T-cell (primary cell): Measurements from ENCODE around the gene ANKRD12. TPM values are rescaled to one million over a fixed set of nuclear protein-coding genes. Genes with fewer than 3 reads are reported as not detected.

ENCODE experiments used
- ATAC-seq, 4 experiments: fragments of 200-7000 bp in 3 of 4; fragments of 150-1000 bp in 1 of 4; cut with Tn5 transposase; replicated peaks in 1 of 4; 1 replicate in 3 of 4; 2 replicates in 1 of 4; pipeline ENCODE4 v1.10.0; 2021; ENCODE audit warnings: moderate library complexity in 3 of 4, mild to moderate bottlenecking in 2 of 4, moderate number of reproducible peaks in 1 of 4
- CTCF ChIA-PET, 2 donors: fragments of 300-600 bp; sonication (Branson Sonifier 250); formaldehyde crosslinking; loops; one replicate each; lab custom pipeline; 2022; ENCODE audit warnings: antibody characterized with exemption in 2 of 2; lab: Charles Lee
- POLR2A ChIA-PET, 2 donors: fragments of 300-600 bp; sonication (Branson Sonifier 250); formaldehyde crosslinking; loops; one replicate each; lab custom pipeline; 2022; ENCODE audit warnings: antibody characterized with exemption in 2 of 2; lab: Charles Lee
- DNase-seq, 35 experiments: peaks; one replicate each; pipeline versions ENCODE4 v3.0.0 to v3.0.0-alpha.2; 2013 to 2023
- H3K27ac ChIP-seq: one replicate; pipeline ENCODE4 v1.5.1; 2013; ENCODE audit warnings: low read length
- H3K27me3 ChIP-seq, 2 experiments: replicated peaks in 1 of 2; 1 replicate in 1 of 2; 2 replicates in 1 of 2; pipeline versions ENCODE4 v1.6.1 to v1.7.0; 2013; ENCODE audit warnings: low read length in 1 of 2, mixed read lengths in 1 of 2; ENCODE audit not compliant: control insufficient read depth in 2 of 2, insufficient read depth in 2 of 2; ENCODE audit errors: extremely low read depth in 1 of 2
- H3K36me3 ChIP-seq, 2 donors: 1 replicate in 1 of 2; 2 replicates in 1 of 2; pipeline versions ENCODE4 v1.6.1 to v1.7.0; 2013; ENCODE audit warnings: low read length in 1 of 2; ENCODE audit not compliant: control insufficient read depth in 2 of 2, insufficient read depth in 1 of 2; ENCODE audit errors: extremely low read depth in 1 of 2
- H3K4me1 ChIP-seq, 2 experiments: 1 replicate in 1 of 2; 2 replicates in 1 of 2; pipeline versions ENCODE4 v1.6.1 to v1.7.0; 2013; ENCODE audit warnings: low read length in 2 of 2, mixed read lengths in 1 of 2; ENCODE audit not compliant: insufficient read depth in 2 of 2, control insufficient read depth in 1 of 2; ENCODE audit errors: extremely low read depth in 1 of 2
- H3K4me3 ChIP-seq, 2 donors: 1 replicate in 1 of 2; 2 replicates in 1 of 2; pipeline versions ENCODE4 v1.5.1 to v1.7.0; 2013; ENCODE audit warnings: mild to moderate bottlenecking in 2 of 2, low read length in 1 of 2, moderate library complexity in 1 of 2; ENCODE audit not compliant: control insufficient read depth in 1 of 2; ENCODE audit errors: extremely low read depth in 1 of 2
- H3K9me3 ChIP-seq: 2 replicates; pipeline ENCODE4 v1.7.0; 2013
- H3K27ac Mint-ChIP-seq, 2 donors: one replicate each; pipeline ENCODE4 v1.8.0; 2020 to 2021; ENCODE audit warnings: mild to moderate bottlenecking in 2 of 2, mixed read lengths in 2 of 2
- H3K27me3 Mint-ChIP-seq, 2 donors: one replicate each; pipeline ENCODE4 v1.8.0; 2021 to 2022; ENCODE audit warnings: mixed read lengths in 2 of 2
- H3K36me3 Mint-ChIP-seq: one replicate; pipeline ENCODE4 v1.8.0; 2021; ENCODE audit warnings: mixed read lengths
- H3K4me1 Mint-ChIP-seq, 3 donors: one replicate each; pipeline ENCODE4 v1.8.0; 2020 to 2022; ENCODE audit warnings: mixed read lengths in 3 of 3, mild to moderate bottlenecking in 1 of 3
- H3K4me3 Mint-ChIP-seq, 3 donors: one replicate each; pipeline ENCODE4 v1.8.0; 2020 to 2022; ENCODE audit warnings: mild to moderate bottlenecking in 3 of 3, mixed read lengths in 3 of 3, moderate library complexity in 3 of 3
- H3K9me3 Mint-ChIP-seq, 3 donors: one replicate each; pipeline ENCODE4 v1.8.0; 2020 to 2022; ENCODE audit warnings: mixed read lengths in 3 of 3
- WGBS: methylation state at CpG from one replicate; pipeline ENCODE4 v1.1.5; 2013; ENCODE audit warnings: missing lambda C conversion rate; ENCODE audit not compliant: insufficient coverage; 5-methylcytosine and 5-hydroxymethylcytosine counted together
- total RNA-seq, 35 experiments: library from RNA in 6 of 35; stranded (reverse) in 6 of 35; fragments of 120-200 nt in 1 of 35; gene quantifications; one replicate each; pipeline versions ENCODE4 v1.2.1 to v1.2.4 and lab custom pipeline; 2013 to 2026

Gene ANKRD12
- total RNA-seq, 5 donors from 2014 or later (not counting 1 experiment from before 2014, with no cell fraction given) = 183 to 211 (median 199) TPM

GRCh38 chr18:9096007-9096371 lies 40.6 kb upstream of the ANKRD12 start:
- Histone ChIP-seq H3K36me3 (no peaks in the 10 kb centered on the region), H3K27me3 (no peaks in the 10 kb centered on the region), H3K4me1 (peaks cover 16 to 30% of the 10 kb centered on the region in 2 experiments), H3K27ac (peak overlapping the region; percentile 83), H3K4me3 (no peak overlapping the region), H3K9me3 (no peaks in the 10 kb centered on the region)
- peaks cover 53 to 66% (median 65%) of the 10 kb centered on the region in 3 donors for H3K4me1 Mint-ChIP-seq
- H3K9me3 Mint-ChIP-seq = no peaks in the 10 kb centered on the region
- no peaks in the 10 kb centered on the region for H3K36me3 Mint-ChIP-seq
- ATAC-seq (no peak), DNase-seq (no peak)
- peak overlapping the region; percentile 95 to 97 for H3K27ac Mint-ChIP-seq
- ChIA-PET POLR2A (interaction anchor here (0.6 to 0.7 kb wide), 3 partner anchors 10 to 36 kb away, joined by 3 read pairs; no protein-coding TSS in a partner anchor), CTCF (interaction anchor here (0.7 to 1.2 kb wide), 4 partner anchors 42 to 93 kb away, joined by 3 to 5 read pairs (median 4); no protein-coding TSS in a partner anchor)
- no peaks in the 10 kb centered on the region for H3K27me3 Mint-ChIP-seq
- peak overlapping the region; percentile 47 to 52 (median 49) for H3K4me3 Mint-ChIP-seq
- no CpG with 5 or more reads among the region's 3 CpGs for WGBS

- ATAC-seq = no peak
- no peaks in the 10 kb centered on the region for H3K36me3 Mint-ChIP-seq
- peaks cover 54 to 65% (median 63%) of the 10 kb centered on the region in 3 donors for H3K4me1 Mint-ChIP-seq
- ChIA-PET CTCF (interaction anchor here in 1 of 2 donors (0.9 to 1.2 kb wide), 2 partner anchors 13 to 93 kb away, joined by 3 read pairs; no protein-coding TSS in a partner anchor), POLR2A (interaction anchor here (0.5 to 0.7 kb wide), 5 partner anchors 11 to 54 kb away, joined by 3 read pairs; no protein-coding TSS in a partner anchor)
- no peaks in the 10 kb centered on the region for H3K9me3 ChIP-seq
- peak overlapping the region in 1 of 2 donors; percentile 37 for H3K27ac Mint-ChIP-seq
- H3K4me1 ChIP-seq = peaks cover 17 to 32% of the 10 kb centered on the region in 2 experiments
- no peak overlapping the region for H3K4me3 Mint-ChIP-seq
- WGBS = 100% methylated on average over 1 of the region's 2 CpGs
- no peaks in the 10 kb centered on the region for H3K27me3 Mint-ChIP-seq
- no peaks in the 10 kb centered on the region for H3K27me3 ChIP-seq
- H3K4me3 ChIP-seq = no peak overlapping the region
- no peak for DNase-seq
- H3K27ac ChIP-seq = no peak overlapping the region
- H3K36me3 ChIP-seq = no peaks in the 10 kb centered on the region
- no peaks in the 10 kb centered on the region for H3K9me3 Mint-ChIP-seq
These were observed 39.9 kb upstream of the ANKRD12 start for GRCh38 chr18:9096685-9097084.

- Histone ChIP-seq H3K4me3 (no peak overlapping the region), H3K4me1 (peaks cover 20 to 29% of the 10 kb centered on the region in 2 experiments), H3K27me3 (no peaks in the 10 kb centered on the region), H3K9me3 (no peaks in the 10 kb centered on the region), H3K36me3 (no peaks in the 10 kb centered on the region), H3K27ac (no peak overlapping the region)
- POLR2A ChIA-PET = interaction anchor here (0.5 to 0.7 kb wide), 3 partner anchors 12 to 145 kb away, joined by 3 to 4 read pairs (median 3); no protein-coding TSS in a partner anchor
- H3K4me1 Mint-ChIP-seq = peaks cover 50 to 63% (median 62%) of the 10 kb centered on the region in 3 donors
- no peaks in the 10 kb centered on the region for H3K36me3 Mint-ChIP-seq
- H3K27ac Mint-ChIP-seq = peak overlapping the region in 1 of 2 donors; percentile 74
- H3K9me3 Mint-ChIP-seq = no peaks in the 10 kb centered on the region
- H3K4me3 Mint-ChIP-seq = no peak overlapping the region
- WGBS = no CpG with 5 or more reads among the region's 2 CpGs
- H3K27me3 Mint-ChIP-seq = no peaks in the 10 kb centered on the region
- DNase-seq (no peak), ATAC-seq (no peak)
- CTCF ChIA-PET = interaction anchor here in 1 of 2 donors (0.9 kb wide), 1 partner anchor 14 kb away, joined by 3 read pairs; no protein-coding TSS in a partner anchor
These were observed 39.2 kb upstream of the ANKRD12 start for GRCh38 chr18:9097349-9097748.

GRCh38 chr18:9100796-9101195 lies 35.8 kb upstream of the ANKRD12 start:
- H3K36me3 Mint-ChIP-seq = peaks cover 10% of the 10 kb centered on the region
- H3K4me3 Mint-ChIP-seq = peak overlapping the region; percentile 21 to 29 (median 29)
- peaks cover 44 to 55% (median 53%) of the 10 kb centered on the region in 3 donors for H3K4me1 Mint-ChIP-seq
- ATAC-seq (no peak), DNase-seq (no peak)
- Histone ChIP-seq H3K9me3 (no peaks in the 10 kb centered on the region), H3K27me3 (no peaks in the 10 kb centered on the region), H3K27ac (no peak overlapping the region), H3K36me3 (no peaks in the 10 kb centered on the region), H3K4me3 (no peak overlapping the region), H3K4me1 (peaks cover 13 to 24% of the 10 kb centered on the region in 2 experiments)
- WGBS = no CpG with 5 or more reads among the region's 3 CpGs
- H3K27ac Mint-ChIP-seq = peak overlapping the region in 1 of 2 donors; percentile 14
- ChIA-PET POLR2A (interaction anchor here in 1 of 2 donors (0.5 to 1.4 kb wide), 3 partner anchors 9 to 18 kb away, joined by 3 to 6 read pairs (median 3); no protein-coding TSS in a partner anchor), CTCF (interaction anchor here (0.6 to 1.7 kb wide), 4 partner anchors 18 to 47 kb away, joined by 3 to 6 read pairs (median 6); no protein-coding TSS in a partner anchor)
- no peaks in the 10 kb centered on the region for H3K9me3 Mint-ChIP-seq
- no peaks in the 10 kb centered on the region for H3K27me3 Mint-ChIP-seq

- H3K27me3 ChIP-seq = no peaks in the 10 kb centered on the region
- peaks cover 50 to 63% (median 58%) of the 10 kb centered on the region in 3 donors for H3K4me1 Mint-ChIP-seq
- no peaks in the 10 kb centered on the region for H3K36me3 ChIP-seq
- CTCF ChIA-PET = interaction anchor here in 1 of 2 donors (0.7 to 1.7 kb wide), 6 partner anchors 12 to 46 kb away, joined by 3 to 6 read pairs (median 4); partner anchors contain the start of gene ANKRD12
- peak overlapping the region; percentile 86 to 88 for H3K27ac Mint-ChIP-seq
- H3K4me3 ChIP-seq = peak overlapping the region; percentile 70 to 74
- DNase-seq (peak in 20 of 35 experiments; percentile 17 to 80 (median 35)), ATAC-seq (peak; percentile 14 to 51 (median 22))
- POLR2A ChIA-PET = interaction anchor here (0.6 to 1.7 kb wide), 11 partner anchors 11 to 106 kb away, joined by 3 to 12 read pairs (median 5); partner anchors contain the start of gene ANKRD12 (in 2 of the 2)
- H3K36me3 Mint-ChIP-seq = peaks cover 13% of the 10 kb centered on the region
- peak overlapping the region; percentile 75 for H3K27ac ChIP-seq
- H3K9me3 ChIP-seq = no peaks in the 10 kb centered on the region
- no peaks in the 10 kb centered on the region for H3K9me3 Mint-ChIP-seq
- H3K27me3 Mint-ChIP-seq = no peaks in the 10 kb centered on the region
- H3K4me3 Mint-ChIP-seq = peak overlapping the region; percentile 91 to 92 (median 91)
- peaks cover 20 to 28% of the 10 kb centered on the region in 2 experiments for H3K4me1 ChIP-seq
- 0% methylated on average over 10 of the region's 17 CpGs for WGBS
These were observed 34.7 kb upstream of the ANKRD12 start for GRCh38 chr18:9101730-9102507.
